ENCODE results near the gene DNAJA4.

The DNAJA4 gene

DNA sequence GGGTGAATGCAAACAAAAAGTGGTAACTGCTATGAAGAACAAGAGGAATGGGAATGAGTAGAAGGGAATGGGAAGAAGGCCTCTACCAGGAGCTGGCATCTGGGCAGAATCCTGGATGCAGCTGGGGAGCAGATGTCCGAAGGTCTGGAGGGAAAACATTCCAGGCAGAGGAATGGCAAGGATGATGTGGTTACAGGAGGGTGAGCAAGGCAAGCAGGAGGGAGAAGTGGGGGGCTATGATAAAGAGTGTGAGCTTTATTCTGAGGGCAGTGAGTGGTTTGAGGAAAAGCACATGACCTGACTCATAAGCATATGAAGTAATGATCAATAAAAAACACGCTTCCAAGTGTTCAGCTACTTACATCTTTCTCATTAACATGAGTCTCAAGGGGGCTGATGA lies 18.0 kb downstream of the DNAJA4 start:
- Histone ChIP-seq H3K4me3 (ENCODE audit: low read length in 2 of 2) (no peak overlapping the region), H3K9me3 (replicated peaks in 1 of 2; ENCODE audit: control insufficient read depth in 2 of 2, insufficient read depth in 1 of 2, low read depth in 1 of 2, low read length in 2 of 2) (no peaks in the 10 kb centered on the region), H3K18ac (ENCODE audit: low read length) (no peak overlapping the region), H2BK15ac (ENCODE audit: low read length) (no peak overlapping the region), H4K8ac (ENCODE audit: low read depth, low read length) (no peak overlapping the region), H3K27me3 (ENCODE audit: control insufficient read depth in 3 of 3, insufficient read depth in 3 of 3, low read depth in 1 of 3, low read length in 3 of 3) (no peaks in the 10 kb centered on the region), H3K4ac (ENCODE audit: low read length) (no peak overlapping the region), H3K27ac (replicated peaks; ENCODE audit: low read length) (no peak overlapping the region), H3K79me1 (ENCODE audit: low read depth, low read length) (no peaks in the 10 kb centered on the region), H2AFZ (ENCODE audit: low read length) (no peak overlapping the region), H2BK12ac (ENCODE audit: low read length) (no peak overlapping the region), H3K9ac (ENCODE audit: low read depth, low read length, poor library complexity) (no peak overlapping the region), H3K4me2 (ENCODE audit: insufficient read depth, low read length, poor library complexity, severe bottlenecking) (no peak overlapping the region), H3K36me3 (replicated peaks in 1 of 2; ENCODE audit: control insufficient read depth in 2 of 2, insufficient read depth in 2 of 2, low read length in 2 of 2) (peaks cover 8 to 72% of the 10 kb centered on the region in 2 donors), H3K14ac (ENCODE audit: low read length) (no peak overlapping the region), H2BK5ac (ENCODE audit: low read length) (no peak overlapping the region), H2BK120ac (ENCODE audit: low read depth, low read length) (no peak overlapping the region), H4K91ac (ENCODE audit: low read depth, low read length, poor library complexity) (no peak overlapping the region), H2AK5ac (ENCODE audit: low read depth, low read length) (no peak overlapping the region), H3K4me1 (ENCODE audit: control insufficient read depth in 2 of 2, insufficient read depth in 1 of 2, low read depth in 1 of 2, low read length in 2 of 2) (peaks cover 0 to 1% of the 10 kb centered on the region in 2 donors), H3K23ac (ENCODE audit: low read depth, low read length, poor library complexity) (no peak overlapping the region)
- WGBS, 2 donors (ENCODE audit: extremely low coverage in 2 of 2, insufficient read length in 2 of 2, insufficient replicate concordance in 1 of 2): no CpG with 5 or more reads among the region's 2 CpGs
- DNase-seq (ENCODE audit: low spot score): no peak

GRCh38 chr15:78284758-78285157 lies 20.4 kb downstream of the DNAJA4 start:
- H3K4me1 ChIP-seq (ENCODE audit: control insufficient read depth in 2 of 2, insufficient read depth in 1 of 2, low read depth in 1 of 2, low read length in 2 of 2): no peaks in the 10 kb centered on the region
- H2AFZ ChIP-seq (ENCODE audit: low read length): no peak overlapping the region
- no peak overlapping the region for H3K18ac ChIP-seq (ENCODE audit: low read length)
- no peak overlapping the region for H2AK5ac ChIP-seq (ENCODE audit: low read depth, low read length)
- H2BK120ac ChIP-seq (ENCODE audit: low read depth, low read length): no peak overlapping the region
- H3K14ac ChIP-seq (ENCODE audit: low read length): no peak overlapping the region
- H3K4me3 ChIP-seq (ENCODE audit: low read length in 2 of 2): no peak overlapping the region
- H4K8ac ChIP-seq (ENCODE audit: low read depth, low read length): no peak overlapping the region
- no peak overlapping the region for H3K4ac ChIP-seq (ENCODE audit: low read length)
- H3K9me3 ChIP-seq (replicated peaks in 1 of 2; ENCODE audit: control insufficient read depth in 2 of 2, insufficient read depth in 1 of 2, low read depth in 1 of 2, low read length in 2 of 2): peaks cover 0 to 2% of the 10 kb centered on the region in 2 donors
- H3K4me2 ChIP-seq (ENCODE audit: insufficient read depth, low read length, poor library complexity, severe bottlenecking): no peak overlapping the region
- no peaks in the 10 kb centered on the region for H3K79me1 ChIP-seq (ENCODE audit: low read depth, low read length)
- no peak overlapping the region for H2BK5ac ChIP-seq (ENCODE audit: low read length)
- WGBS, 2 donors (ENCODE audit: extremely low coverage in 2 of 2, insufficient read length in 2 of 2, insufficient replicate concordance in 1 of 2): no CpG with 5 or more reads among the region's 4 CpGs
- no peak overlapping the region for H2BK12ac ChIP-seq (ENCODE audit: low read length)
- no peak for DNase-seq (ENCODE audit: low spot score)
- no peak overlapping the region for H4K91ac ChIP-seq (ENCODE audit: low read depth, low read length, poor library complexity)
- H2BK15ac ChIP-seq (ENCODE audit: low read length): no peak overlapping the region
- H3K27me3 ChIP-seq (ENCODE audit: control insufficient read depth in 3 of 3, insufficient read depth in 3 of 3, low read depth in 1 of 3, low read length in 3 of 3): no peaks in the 10 kb centered on the region
- no peak overlapping the region for H3K9ac ChIP-seq (ENCODE audit: low read depth, low read length, poor library complexity)
- H3K23ac ChIP-seq (ENCODE audit: low read depth, low read length, poor library complexity): no peak overlapping the region
- H3K36me3 ChIP-seq (replicated peaks in 1 of 2; ENCODE audit: control insufficient read depth in 2 of 2, insufficient read depth in 2 of 2, low read length in 2 of 2): peaks cover 15 to 91% of the 10 kb centered on the region in 2 donors
- H3K27ac ChIP-seq (replicated peaks; ENCODE audit: low read length): no peak overlapping the region

DNA sequence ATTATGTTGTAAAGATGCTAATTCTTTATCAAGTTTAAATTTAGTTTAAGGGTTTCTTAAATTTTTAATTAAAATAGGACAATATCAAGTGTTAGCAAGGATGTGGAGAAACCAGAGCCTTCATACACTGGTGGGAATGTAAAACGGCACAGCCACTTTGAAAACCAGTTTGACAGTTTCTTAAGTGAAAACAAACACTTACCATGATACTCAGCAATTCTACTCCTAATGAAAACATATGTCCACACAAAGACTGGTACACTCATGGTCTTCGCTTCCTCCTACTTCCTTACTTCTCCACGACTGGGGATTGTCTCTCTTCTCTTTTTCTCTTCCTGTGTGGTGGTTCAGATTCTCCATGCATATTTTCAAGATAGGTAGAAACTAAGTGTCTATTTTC lies 25.9 kb downstream of the DNAJA4 start:
- H3K18ac ChIP-seq (ENCODE audit: low read length): no peak overlapping the region
- H4K8ac ChIP-seq (ENCODE audit: low read depth, low read length): no peak overlapping the region
- H3K4me1 ChIP-seq (ENCODE audit: control insufficient read depth in 2 of 2, insufficient read depth in 1 of 2, low read depth in 1 of 2, low read length in 2 of 2): no peaks in the 10 kb centered on the region
- no peak overlapping the region for H2AFZ ChIP-seq (ENCODE audit: low read length)
- no peak overlapping the region for H3K23ac ChIP-seq (ENCODE audit: low read depth, low read length, poor library complexity)
- H2AK5ac ChIP-seq (ENCODE audit: low read depth, low read length): no peak overlapping the region
- no peak overlapping the region for H2BK5ac ChIP-seq (ENCODE audit: low read length)
- peaks cover 12 to 87% of the 10 kb centered on the region in 2 donors for H3K36me3 ChIP-seq (replicated peaks in 1 of 2; ENCODE audit: control insufficient read depth in 2 of 2, insufficient read depth in 2 of 2, low read length in 2 of 2)
- no CpG with 5 or more reads among the region's 3 CpGs for WGBS, 2 donors (ENCODE audit: extremely low coverage in 2 of 2, insufficient read length in 2 of 2, insufficient replicate concordance in 1 of 2)
- H4K91ac ChIP-seq (ENCODE audit: low read depth, low read length, poor library complexity): no peak overlapping the region
- no peak overlapping the region for H3K4ac ChIP-seq (ENCODE audit: low read length)
- no peak overlapping the region for H2BK120ac ChIP-seq (ENCODE audit: low read depth, low read length)
- H3K4me3 ChIP-seq (ENCODE audit: low read length in 2 of 2): no peak overlapping the region
- H3K9ac ChIP-seq (ENCODE audit: low read depth, low read length, poor library complexity): no peak overlapping the region
- H2BK12ac ChIP-seq (ENCODE audit: low read length): no peak overlapping the region
- DNase-seq (ENCODE audit: low spot score): no peak
- H3K27ac ChIP-seq (replicated peaks; ENCODE audit: low read length): no peak overlapping the region
- H3K9me3 ChIP-seq (replicated peaks in 1 of 2; ENCODE audit: control insufficient read depth in 2 of 2, insufficient read depth in 1 of 2, low read depth in 1 of 2, low read length in 2 of 2): peaks cover 0 to 2% of the 10 kb centered on the region in 2 donors
- no peaks in the 10 kb centered on the region for H3K27me3 ChIP-seq (ENCODE audit: control insufficient read depth in 3 of 3, insufficient read depth in 3 of 3, low read depth in 1 of 3, low read length in 3 of 3)
- no peak overlapping the region for H2BK15ac ChIP-seq (ENCODE audit: low read length)
- H3K4me2 ChIP-seq (ENCODE audit: insufficient read depth, low read length, poor library complexity, severe bottlenecking): no peak overlapping the region
- no peak overlapping the region for H3K14ac ChIP-seq (ENCODE audit: low read length)
- no peaks in the 10 kb centered on the region for H3K79me1 ChIP-seq (ENCODE audit: low read depth, low read length)

- peaks cover 12 to 82% of the 10 kb centered on the region in 2 donors for H3K36me3 ChIP-seq (replicated peaks in 1 of 2; ENCODE audit: control insufficient read depth in 2 of 2, insufficient read depth in 2 of 2, low read length in 2 of 2)
- H4K91ac ChIP-seq (ENCODE audit: low read depth, low read length, poor library complexity): no peak overlapping the region
- H3K27me3 ChIP-seq (ENCODE audit: control insufficient read depth in 3 of 3, insufficient read depth in 3 of 3, low read depth in 1 of 3, low read length in 3 of 3): no peaks in the 10 kb centered on the region
- DNase-seq (ENCODE audit: low spot score): no peak
- no peak overlapping the region for H3K14ac ChIP-seq (ENCODE audit: low read length)
- no CpG with 5 or more reads among the region's 2 CpGs for WGBS, 2 donors (ENCODE audit: extremely low coverage in 2 of 2, insufficient read length in 2 of 2, insufficient replicate concordance in 1 of 2)
- peaks cover 0 to 2% of the 10 kb centered on the region in 2 donors for H3K9me3 ChIP-seq (replicated peaks in 1 of 2; ENCODE audit: control insufficient read depth in 2 of 2, insufficient read depth in 1 of 2, low read depth in 1 of 2, low read length in 2 of 2)
- no peak overlapping the region for H3K4me2 ChIP-seq (ENCODE audit: insufficient read depth, low read length, poor library complexity, severe bottlenecking)
- no peak overlapping the region for H2BK5ac ChIP-seq (ENCODE audit: low read length)
- H2AK5ac ChIP-seq (ENCODE audit: low read depth, low read length): no peak overlapping the region
- H2BK15ac ChIP-seq (ENCODE audit: low read length): no peak overlapping the region
- no peak overlapping the region for H3K4ac ChIP-seq (ENCODE audit: low read length)
- H3K4me3 ChIP-seq (ENCODE audit: low read length in 2 of 2): no peak overlapping the region
- no peak overlapping the region for H3K18ac ChIP-seq (ENCODE audit: low read length)
- no peak overlapping the region for H4K8ac ChIP-seq (ENCODE audit: low read depth, low read length)
- no peak overlapping the region for H2BK12ac ChIP-seq (ENCODE audit: low read length)
- no peak overlapping the region for H2BK120ac ChIP-seq (ENCODE audit: low read depth, low read length)
- no peaks in the 10 kb centered on the region for H3K4me1 ChIP-seq (ENCODE audit: control insufficient read depth in 2 of 2, insufficient read depth in 1 of 2, low read depth in 1 of 2, low read length in 2 of 2)
- H2AFZ ChIP-seq (ENCODE audit: low read length): no peak overlapping the region
- no peak overlapping the region for H3K9ac ChIP-seq (ENCODE audit: low read depth, low read length, poor library complexity)
- no peak overlapping the region for H3K27ac ChIP-seq (replicated peaks; ENCODE audit: low read length)
- H3K79me1 ChIP-seq (ENCODE audit: low read depth, low read length): no peaks in the 10 kb centered on the region
- H3K23ac ChIP-seq (ENCODE audit: low read depth, low read length, poor library complexity): no peak overlapping the region
These were observed 26.7 kb downstream of the DNAJA4 start for GRCh38 chr15:78291052-78291451.

Measured in neuronal stem cell (in vitro differentiated cells).